Measurements from ENCODE around the gene JMJD6. TPM values are rescaled to one million over a fixed set of nuclear protein-coding genes. Genes with fewer than 3 reads are reported as not detected.
A peak's percentile ranks its signal among the peaks of the same experiment; 100 is the strongest.
"Not testable (repeated sequence)": the region's sequence is repeated elsewhere in the genome, so short reads cannot be mapped to it uniquely, and the experiment has no call there.

The JMJD6 gene
- total RNA-seq, 1 experiment from 2014 or later: 60.0 TPM

DNA sequence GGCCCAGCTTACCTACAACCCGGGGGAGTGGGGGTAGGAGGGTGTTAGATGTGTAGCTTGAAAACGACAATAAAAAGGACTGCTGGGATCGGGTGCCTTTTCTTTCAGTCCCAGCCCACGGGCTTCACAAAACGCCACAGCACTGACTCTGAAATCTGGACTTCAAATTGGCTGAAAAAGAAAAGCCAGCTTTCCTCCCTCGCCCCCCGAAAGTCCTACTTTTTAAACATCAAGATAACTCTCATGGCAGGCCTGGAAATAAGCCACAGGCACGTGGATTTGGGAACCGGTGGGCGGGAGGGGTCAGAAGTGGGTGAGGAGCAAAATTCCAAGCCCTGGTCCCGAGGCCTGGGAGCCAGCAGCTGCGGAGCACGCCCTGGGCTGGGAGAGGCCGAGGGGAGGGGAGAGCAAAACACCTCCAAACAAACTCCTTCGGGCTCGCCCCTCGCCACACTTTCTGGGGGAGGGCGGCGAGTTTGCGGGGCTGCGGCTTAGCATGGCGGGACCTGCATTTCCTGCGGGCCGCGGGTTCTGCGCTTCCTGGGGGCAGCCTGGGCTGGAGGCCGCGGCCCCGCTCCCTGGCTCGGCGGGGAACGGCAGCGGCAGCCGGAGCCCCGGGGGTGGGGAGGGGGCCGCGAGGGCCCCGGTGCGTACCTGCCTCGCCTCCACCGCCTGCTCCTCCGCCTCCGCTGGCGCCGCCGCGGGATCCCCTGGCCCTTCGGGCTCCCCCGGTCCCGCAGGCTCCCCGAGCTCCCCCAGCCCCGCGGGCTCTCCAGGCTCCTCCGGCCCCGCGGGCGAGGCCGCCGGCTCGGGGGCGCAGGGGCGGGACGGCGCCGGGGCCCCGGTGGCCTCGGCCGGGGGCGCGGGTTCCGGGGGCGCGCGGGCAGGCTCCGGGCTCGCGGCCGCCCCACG is 16.2 kb downstream of the JMJD6 start:
- BruUV-seq (replicated peaks); in situ Hi-C loops (cut with HindIII; ENCODE audit: low pct_unique_long_range_greater_than_20kb, low sequenced_read_pairs); DNase-seq (ENCODE audit: low read depth, low spot score); H3K27me3 ChIP-seq (ENCODE audit: control insufficient read depth, insufficient read depth, low read length); H3K36me3 ChIP-seq (ENCODE audit: control insufficient read depth, insufficient read depth, low read length); H3K9me3 ChIP-seq (ENCODE audit: control insufficient read depth, insufficient read depth, low read depth, low read length); intact Hi-C loops (cut with micrococcal nuclease; ENCODE audit: unreplicated experiment): not testable (repeated sequence)
- peak overlapping the region; percentile 58 to 63 for H3K4me3 ChIP-seq (ENCODE audit: low read depth in 2 of 2, low read length in 2 of 2)
- H3K27ac ChIP-seq (ENCODE audit: low read length): peak overlapping the region; percentile 77
- POLR2A ChIA-PET: interaction anchor here (0.6 to 0.7 kb wide), 2 partner anchors 15 to 143 kb away, joined by 3 to 7 read pairs; no protein-coding TSS in a partner anchor
- CTCF ChIA-PET: interaction anchor here (0.6 to 1.1 kb wide), 2 partner anchors 15 to 26 kb away, joined by 3 to 7 read pairs; no protein-coding TSS in a partner anchor
- ATAC-seq: peak; percentile 35
- TF ChIP-seq SIN3A (IDR thresholded peaks at IDR 0.05; ENCODE audit: borderline replicate concordance, insufficient read depth, low read depth, low read length): 0 out of 2 replicates have a peak, but pooled peaks have one; percentile 16
- H3K4me1 ChIP-seq (ENCODE audit: control insufficient read depth, insufficient read depth, low read length): peaks cover 30% of the 10 kb centered on the region

- intact Hi-C loops (cut with micrococcal nuclease; ENCODE audit: unreplicated experiment): no loop called here
- TSS peak; percentile 42 for BruUV-seq (replicated peaks)
- DNase-seq (ENCODE audit: low read depth, low spot score) (no peak), ATAC-seq (peak; percentile 18; the same call in 1 of the 2 replicates)
- TF ChIP-seq POLR2AphosphoS5 (IDR thresholded peaks at IDR 0.05; ENCODE audit: low read depth, low read length) (no peak), SIN3A (IDR thresholded peaks at IDR 0.05; ENCODE audit: borderline replicate concordance, insufficient read depth, low read depth, low read length) (0 out of 2 replicates have a peak, but pooled peaks have one; percentile 4), REST (IDR thresholded peaks at IDR 0.05; ENCODE audit: insufficient read depth in 1 of 2, low read depth in 2 of 2, low read length in 1 of 2) (no peak), TCF7L2 (IDR thresholded peaks at IDR 0.05; ENCODE audit: low read depth, low read length) (no peak)
- ChIA-PET CTCF (interaction anchor here (0.5 to 1.1 kb wide), 2 partner anchors 25 to 43 kb away, joined by 3 to 4 read pairs; no protein-coding TSS in a partner anchor), POLR2A (no interaction called here)
- Histone ChIP-seq H3K27ac (ENCODE audit: low read length) (peak overlapping the region; percentile 77), H3K36me3 (ENCODE audit: control insufficient read depth, insufficient read depth, low read length) (no peaks in the 10 kb centered on the region), H3K9me3 (ENCODE audit: control insufficient read depth, insufficient read depth, low read depth, low read length) (no peaks in the 10 kb centered on the region), H3K27me3 (ENCODE audit: control insufficient read depth, insufficient read depth, low read length) (no peaks in the 10 kb centered on the region), H3K4me3 (ENCODE audit: low read depth in 2 of 2, low read length in 2 of 2) (peak overlapping the region; percentile 58 to 63), H3K4me1 (ENCODE audit: control insufficient read depth, insufficient read depth, low read length) (peaks cover 30% of the 10 kb centered on the region)
- in situ Hi-C loops (cut with HindIII; ENCODE audit: low pct_unique_long_range_greater_than_20kb, low sequenced_read_pairs): no loop called here
Observed at GRCh38 chr17:76709077-76709950, 17.1 kb downstream of the JMJD6 start.
